Neural cell (in vitro differentiated cells): ENCODE data around the gene S1PR2. TPM values are rescaled to one million over a fixed set of nuclear protein-coding genes. Genes with fewer than 3 reads are reported as not detected.

Experiments used
- H2AFZ ChIP-seq: fragments of 200-600, 300-800 bp; sonication (generic), shearing (Covaris generic); 2 replicates; pipeline ENCODE4 v1.6.0; 2014; ENCODE audit warnings: low read depth, mild to moderate bottlenecking, antibody characterized with exemption, low read length, moderate library complexity
- H3F3A ChIP-seq: fragments of 200-600 bp; shearing (Covaris generic); 2 replicates; pipeline ENCODE4 v1.6.1; 2016; ENCODE audit warnings: mild to moderate bottlenecking, moderate library complexity, mixed read lengths, antibody characterized with exemption, low read length; ENCODE audit not compliant: insufficient read depth, poor library complexity, severe bottlenecking
- H3K27ac ChIP-seq: fragments of 200-600, 300-800 bp; sonication (generic), shearing (Covaris generic); 2 replicates; pipeline ENCODE4 v1.5.1; 2014; ENCODE audit warnings: mild to moderate bottlenecking, low read length, moderate library complexity
- H3K27me3 ChIP-seq: fragments of 300-800, 200-600 bp; sonication (generic), shearing (Covaris generic); 2 replicates; pipeline ENCODE4 v1.6.0; 2014; ENCODE audit warnings: mild to moderate bottlenecking, low read depth, low read length, moderate library complexity; ENCODE audit not compliant: insufficient read depth
- H3K36me3 ChIP-seq: fragments of 300-800, 200-600 bp; sonication (generic), shearing (Covaris generic); 2 replicates; pipeline ENCODE4 v1.5.1; 2014; ENCODE audit warnings: mild to moderate bottlenecking, antibody characterized with exemption, low read length, moderate library complexity; ENCODE audit not compliant: insufficient read depth
- H3K4me2 ChIP-seq: fragments of 300-800, 200-600 bp; sonication (generic), shearing (Covaris generic); 2 replicates; pipeline ENCODE4 v1.6.0; 2014; ENCODE audit warnings: mild to moderate bottlenecking, low read length
- H3K4me3 ChIP-seq: fragments of 300-800, 200-600 bp; sonication (generic), shearing (Covaris generic); 2 replicates; pipeline ENCODE4 v1.5.1; 2014; ENCODE audit warnings: mild to moderate bottlenecking, low read length, moderate library complexity
- H3K79me2 ChIP-seq: fragments of 200-600 bp; shearing (Covaris generic); replicated peaks from 2 replicates; pipeline ENCODE4 v1.6.0; 2014; ENCODE audit warnings: mild to moderate bottlenecking, low read length, moderate library complexity; ENCODE audit not compliant: insufficient read depth
- H3K9ac ChIP-seq: fragments of 300-800, 200-600 bp; sonication (generic), shearing (Covaris generic); 2 replicates; pipeline ENCODE4 v1.6.1; 2016; ENCODE audit warnings: mild to moderate bottlenecking, low read length, mixed read lengths
- H3K9me2 ChIP-seq: fragments of 200-600 bp; shearing (Covaris generic); 2 replicates; pipeline ENCODE4 v1.6.1; 2016; ENCODE audit warnings: mild to moderate bottlenecking, low read length, mixed read lengths; ENCODE audit not compliant: insufficient read depth
- H3K9me3 ChIP-seq: fragments of 200-600, 300-800 bp; sonication (generic), shearing (Covaris generic); 2 replicates; pipeline ENCODE4 v1.6.1; 2016; ENCODE audit warnings: mild to moderate bottlenecking, mixed run types, low read length, moderate library complexity, mixed read lengths
- H4K20me1 ChIP-seq: fragments of 200-600 bp; shearing (Covaris generic); 2 replicates; pipeline ENCODE4 v1.6.1; 2016; ENCODE audit warnings: mild to moderate bottlenecking, mixed run types; ENCODE audit not compliant: insufficient read depth
- CTCF ChIP-seq: fragments of 450-650 bp; IDR thresholded peaks from 2 replicates; pipeline ENCODE4 v1.5.1; 2014; ENCODE audit warnings: antibody characterized with exemption, mild to moderate bottlenecking, moderate library complexity; ENCODE audit not compliant: poor library complexity, severe bottlenecking
- EP300 ChIP-seq: fragments of 450-650 bp; conservative IDR thresholded peaks from 2 replicates; pipeline ENCODE4 v1.6.1; 2014; ENCODE audit warnings: antibody characterized with exemption, mild to moderate bottlenecking, moderate library complexity; ENCODE audit not compliant: poor library complexity, severe bottlenecking
- EZH2 ChIP-seq: fragments of 200-600, 300-800 bp; shearing (Covaris generic), sonication (generic); IDR thresholded peaks from 2 replicates; pipeline ENCODE4 v1.6.1; 2014; ENCODE audit warnings: antibody characterized with exemption, low read length, borderline replicate concordance, mild to moderate bottlenecking; ENCODE audit not compliant: insufficient read depth, poor library complexity, severe bottlenecking
- MXI1 ChIP-seq: fragments of 450-650 bp; conservative IDR thresholded peaks from 2 replicates; pipeline ENCODE4 v1.6.1; 2014; ENCODE audit warnings: antibody characterized with exemption, mild to moderate bottlenecking; ENCODE audit not compliant: poor library complexity, severe bottlenecking
- POLR2AphosphoS5 ChIP-seq: IDR thresholded peaks from 2 replicates; pipeline ENCODE4 v1.6.1; 2012
- RAD21 ChIP-seq: fragments of 450-650 bp; conservative IDR thresholded peaks from 2 replicates; pipeline ENCODE4 v1.6.1; 2014; ENCODE audit warnings: antibody characterized with exemption, mild to moderate bottlenecking, moderate library complexity
- SMC3 ChIP-seq: fragments of 450-650 bp; conservative IDR thresholded peaks from 2 replicates; pipeline ENCODE4 v1.6.1; 2014; ENCODE audit warnings: antibody characterized with exemption, mild to moderate bottlenecking, moderate library complexity; ENCODE audit not compliant: poor library complexity
- TAF1 ChIP-seq: IDR thresholded peaks from 2 replicates; pipeline ENCODE4 v1.6.1; 2012; ENCODE audit warnings: low read depth
- polyA plus RNA-seq: library from polyadenylated mRNA; depleted of rRNA; stranded (reverse); fragments of >200 nt; gene quantifications from 2 replicates; pipeline ENCODE4 v1.2.3, GENCODE V29; 2014
- TF ChIP-seq, protein P1 (sequence below): IDR thresholded peaks from 2 replicates; pipeline ENCODE4 v1.6.1; 2012; ENCODE audit warnings: borderline replicate concordance

The S1PR2 gene
- polyA plus RNA-seq, 1 donor from 2014 or later: 7.5 TPM

DNA sequence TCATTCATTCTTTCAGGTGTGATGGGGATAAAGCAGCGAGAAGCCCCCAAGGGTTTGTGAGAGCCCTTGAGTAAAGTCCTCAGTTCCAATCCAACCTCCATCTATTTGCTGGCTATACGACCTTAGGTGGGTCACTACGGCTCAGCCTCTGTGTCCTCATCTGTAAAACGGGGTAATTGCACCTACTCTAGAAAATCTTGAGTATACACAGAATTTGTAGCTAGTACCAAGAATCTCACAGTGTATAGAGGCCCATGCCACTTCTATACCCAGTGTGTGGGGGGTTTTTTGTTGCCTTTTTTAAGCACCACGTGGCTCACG is 36.0 kb downstream of the S1PR2 start:
- peak overlapping the region; percentile 87 for H3K27ac ChIP-seq
- peaks cover 38% of the 10 kb centered on the region for H3K79me2 ChIP-seq
- H3K9me2 ChIP-seq: no peaks in the 10 kb centered on the region
- H3K4me3 ChIP-seq: peak overlapping the region; percentile 95
- H3F3A ChIP-seq: no peaks in the 10 kb centered on the region
- peak overlapping the region; percentile 47 for H3K9ac ChIP-seq
- no peak overlapping the region for H3K4me2 ChIP-seq
- H3K27me3 ChIP-seq: no peaks in the 10 kb centered on the region
- H3K9me3 ChIP-seq: no peaks in the 10 kb centered on the region
- no peaks in the 10 kb centered on the region for H3K36me3 ChIP-seq
- peak overlapping the region; percentile 63 for H2AFZ ChIP-seq
- no peaks in the 10 kb centered on the region for H4K20me1 ChIP-seq
- TF ChIP-seq POLR2AphosphoS5: no peak
- TF ChIP-seq TAF1: no peak
- no peak for TF ChIP-seq SMC3
- peak; percentile 1 for TF ChIP-seq RAD21
- TF ChIP-seq CTCF: no peak
- TF ChIP-seq, protein P1, sequence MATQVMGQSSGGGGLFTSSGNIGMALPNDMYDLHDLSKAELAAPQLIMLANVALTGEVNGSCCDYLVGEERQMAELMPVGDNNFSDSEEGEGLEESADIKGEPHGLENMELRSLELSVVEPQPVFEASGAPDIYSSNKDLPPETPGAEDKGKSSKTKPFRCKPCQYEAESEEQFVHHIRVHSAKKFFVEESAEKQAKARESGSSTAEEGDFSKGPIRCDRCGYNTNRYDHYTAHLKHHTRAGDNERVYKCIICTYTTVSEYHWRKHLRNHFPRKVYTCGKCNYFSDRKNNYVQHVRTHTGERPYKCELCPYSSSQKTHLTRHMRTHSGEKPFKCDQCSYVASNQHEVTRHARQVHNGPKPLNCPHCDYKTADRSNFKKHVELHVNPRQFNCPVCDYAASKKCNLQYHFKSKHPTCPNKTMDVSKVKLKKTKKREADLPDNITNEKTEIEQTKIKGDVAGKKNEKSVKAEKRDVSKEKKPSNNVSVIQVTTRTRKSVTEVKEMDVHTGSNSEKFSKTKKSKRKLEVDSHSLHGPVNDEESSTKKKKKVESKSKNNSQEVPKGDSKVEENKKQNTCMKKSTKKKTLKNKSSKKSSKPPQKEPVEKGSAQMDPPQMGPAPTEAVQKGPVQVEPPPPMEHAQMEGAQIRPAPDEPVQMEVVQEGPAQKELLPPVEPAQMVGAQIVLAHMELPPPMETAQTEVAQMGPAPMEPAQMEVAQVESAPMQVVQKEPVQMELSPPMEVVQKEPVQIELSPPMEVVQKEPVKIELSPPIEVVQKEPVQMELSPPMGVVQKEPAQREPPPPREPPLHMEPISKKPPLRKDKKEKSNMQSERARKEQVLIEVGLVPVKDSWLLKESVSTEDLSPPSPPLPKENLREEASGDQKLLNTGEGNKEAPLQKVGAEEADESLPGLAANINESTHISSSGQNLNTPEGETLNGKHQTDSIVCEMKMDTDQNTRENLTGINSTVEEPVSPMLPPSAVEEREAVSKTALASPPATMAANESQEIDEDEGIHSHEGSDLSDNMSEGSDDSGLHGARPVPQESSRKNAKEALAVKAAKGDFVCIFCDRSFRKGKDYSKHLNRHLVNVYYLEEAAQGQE: no peak
- TF ChIP-seq EP300: peak; percentile 8
- no peak for TF ChIP-seq MXI1
- no peak for TF ChIP-seq EZH2

GRCh38 chr19:10194500-10195198 is 36.5 kb downstream of the S1PR2 start, which contains the start of gene DNMT1:
Gene DNMT1 (minus strand): TSS chr19:10194953. CDS start chr19:10194899, 54 bp downstream.
- H3K79me2 ChIP-seq: peaks cover 44% of the 10 kb centered on the region
- H3K9me2 ChIP-seq: no peaks in the 10 kb centered on the region
- peak within 1 kb of the TSS; percentile 87 for H3K27ac ChIP-seq

More at GRCh38 chr19:10194500-10195198, 36.5 kb downstream of the S1PR2 start, which contains the start of gene DNMT1:
- H3K36me3 ChIP-seq: no peaks in the 10 kb centered on the region
- H2AFZ ChIP-seq: peak within 1 kb of the TSS; percentile 63
- H3F3A ChIP-seq: no peaks in the 10 kb centered on the region
- TF ChIP-seq MXI1: peak; percentile 92
- peak; percentile 76 for TF ChIP-seq TAF1
- TF ChIP-seq EZH2: no peak
- TF ChIP-seq EP300: peak; percentile 48
- no peak for TF ChIP-seq RAD21
- peak; percentile 22 for TF ChIP-seq CTCF
- TF ChIP-seq SMC3: peak; percentile 40
- TF ChIP-seq, protein P1: peak; percentile 36
- TF ChIP-seq POLR2AphosphoS5: peak; percentile 98
- H4K20me1 ChIP-seq: no peaks in the 10 kb centered on the region
- H3K4me2 ChIP-seq: peak within 1 kb of the TSS; percentile 81
- H3K9ac ChIP-seq: peak within 1 kb of the TSS; percentile 86
- H3K27me3 ChIP-seq: no peaks in the 10 kb centered on the region
- peak within 1 kb of the TSS; percentile 95 for H3K4me3 ChIP-seq
- H3K9me3 ChIP-seq: no peaks in the 10 kb centered on the region
